Hepatocyte (in vitro differentiated cells): ENCODE data around the gene LMBRD2.

Experiments
- CTCF ChIP-seq: fragments of 200-600 bp; sonication (generic); IDR thresholded peaks from 2 replicates; pipeline ENCODE4 v1.5.1; 2016; ENCODE audit warnings: antibody characterized with exemption, mild to moderate bottlenecking; ENCODE audit not compliant: poor library complexity
- EZH2 ChIP-seq: fragments of 200-600 bp; sonication (generic); IDR thresholded peaks from 2 replicates; pipeline ENCODE4 v1.6.1; 2016; ENCODE audit warnings: antibody characterized with exemption, mild to moderate bottlenecking, borderline replicate concordance

DNA sequence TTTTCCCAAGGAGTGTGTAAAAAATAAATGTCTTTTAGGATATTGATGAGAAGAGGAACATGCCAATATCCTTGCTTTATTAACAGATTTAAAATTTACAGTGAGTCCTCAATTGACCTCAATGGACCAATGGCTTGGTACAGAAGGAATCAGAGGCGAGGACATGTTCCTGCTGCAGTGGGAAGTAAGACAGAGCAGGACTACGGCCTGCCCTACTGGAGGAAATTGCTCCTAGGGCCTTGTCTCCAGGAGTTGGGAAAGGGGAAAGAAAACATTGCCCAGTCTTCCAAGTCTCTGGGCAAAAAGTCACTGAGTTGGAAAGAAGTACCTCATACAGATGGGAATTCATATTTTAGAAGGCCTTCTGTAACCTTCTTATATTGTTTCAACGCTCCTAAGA lies 51.9 kb downstream of the LMBRD2 start:
- TF ChIP-seq CTCF (no peak), EZH2 (no peak)
